Glutamatergic neuron (in vitro differentiated cells): ENCODE data around the gene ABCA3. TPM values are rescaled to one million over a fixed set of nuclear protein-coding genes. Genes with fewer than 3 reads are reported as not detected.

Experiments
- DNase-seq: peaks from one replicate; pipeline ENCODE4 v3.0.0; 2022
- H3K27ac Mint-ChIP-seq: one replicate; pipeline ENCODE4 v1.8.0; 2020; ENCODE audit warnings: mild to moderate bottlenecking, mixed read lengths, inconsistent platforms; ENCODE audit not compliant: unreplicated experiment
- H3K27me3 Mint-ChIP-seq: one replicate; pipeline ENCODE4 v1.8.0; 2020; ENCODE audit warnings: mild to moderate bottlenecking, moderate library complexity, mixed read lengths, inconsistent platforms; ENCODE audit not compliant: unreplicated experiment
- H3K36me3 Mint-ChIP-seq: one replicate; pipeline ENCODE4 v1.8.0; 2020; ENCODE audit warnings: mild to moderate bottlenecking, mixed read lengths, inconsistent platforms; ENCODE audit not compliant: unreplicated experiment
- H3K4me1 Mint-ChIP-seq: one replicate; pipeline ENCODE4 v1.8.0; 2020; ENCODE audit warnings: mild to moderate bottlenecking, low read depth, mixed read lengths, inconsistent platforms; ENCODE audit not compliant: unreplicated experiment
- H3K4me3 Mint-ChIP-seq: one replicate; pipeline ENCODE4 v1.8.0; 2020; ENCODE audit warnings: mild to moderate bottlenecking, mixed read lengths, inconsistent platforms; ENCODE audit not compliant: unreplicated experiment
- H3K9me3 Mint-ChIP-seq: one replicate; pipeline ENCODE4 v1.8.0; 2020; ENCODE audit warnings: mild to moderate bottlenecking, moderate library complexity, mixed read lengths, inconsistent platforms; ENCODE audit not compliant: unreplicated experiment
- CTCF ChIP-seq: fragments of 200-600 bp; sonication (generic); IDR thresholded peaks from one replicate; pipeline ENCODE4 v1.5.0; 2021; ENCODE audit not compliant: partially characterized antibody, unreplicated experiment
- total RNA-seq: library from RNA; stranded (reverse); fragmentation: NEBNext Ultra II Directional; extraction: Animal tissue kit (Norgen Biotek cat#: 25700); gene quantifications from one replicate; pipeline ENCODE4 v1.2.1, GENCODE V29; 2021; ENCODE audit not compliant: unreplicated experiment

ABCA3 gene
- total RNA-seq, 1 donor from 2014 or later = 110 TPM

GRCh38 chr16:2230376-2230775 lies 110.2 kb downstream of the ABCA3 start:
- Mint-ChIP-seq H3K4me1 (peaks cover 3% of the 10 kb centered on the region), H3K9me3 (peaks cover 6% of the 10 kb centered on the region), H3K27me3 (peaks cover 6% of the 10 kb centered on the region), H3K4me3 (no peak overlapping the region), H3K36me3 (no peaks in the 10 kb centered on the region), H3K27ac (peak overlapping the region; percentile 77)
- no peak for DNase-seq
- no peak for TF ChIP-seq CTCF

GRCh38 chr16:2229632-2230250 lies 110.8 kb downstream of the ABCA3 start:
- TF ChIP-seq CTCF = no peak
- peaks cover 3% of the 10 kb centered on the region for H3K4me1 Mint-ChIP-seq
- peaks cover 5% of the 10 kb centered on the region for H3K27me3 Mint-ChIP-seq
- DNase-seq = no peak
- no peaks in the 10 kb centered on the region for H3K36me3 Mint-ChIP-seq
- H3K4me3 Mint-ChIP-seq = no peak overlapping the region
- H3K27ac Mint-ChIP-seq = peak overlapping the region; percentile 77
- peaks cover 6% of the 10 kb centered on the region for H3K9me3 Mint-ChIP-seq

- H3K36me3 Mint-ChIP-seq = no peaks in the 10 kb centered on the region
- peaks cover 8% of the 10 kb centered on the region for H3K27me3 Mint-ChIP-seq
- H3K27ac Mint-ChIP-seq = no peak overlapping the region
- peaks cover 3% of the 10 kb centered on the region for H3K4me1 Mint-ChIP-seq
- peaks cover 9% of the 10 kb centered on the region for H3K9me3 Mint-ChIP-seq
- H3K4me3 Mint-ChIP-seq = no peak overlapping the region
- TF ChIP-seq CTCF = no peak
- no peak for DNase-seq
Measured at GRCh38 chr16:2229091-2229490, 111.4 kb downstream of the ABCA3 start.

- peak; percentile 72 for DNase-seq
- Mint-ChIP-seq H3K27me3 (peaks cover 9% of the 10 kb centered on the region), H3K36me3 (no peaks in the 10 kb centered on the region), H3K4me1 (peaks cover 3% of the 10 kb centered on the region), H3K27ac (peak overlapping the region; percentile 81), H3K4me3 (peak overlapping the region; percentile 57), H3K9me3 (peaks cover 7% of the 10 kb centered on the region)
- no peak for TF ChIP-seq CTCF
Measured at GRCh38 chr16:2228161-2228824, 112.2 kb downstream of the ABCA3 start.

GRCh38 chr16:2226918-2227317 lies 113.6 kb downstream of the ABCA3 start:
- no peaks in the 10 kb centered on the region for H3K36me3 Mint-ChIP-seq
- peaks cover 9% of the 10 kb centered on the region for H3K27me3 Mint-ChIP-seq
- H3K27ac Mint-ChIP-seq = no peak overlapping the region
- H3K4me3 Mint-ChIP-seq = no peak overlapping the region
- DNase-seq = no peak
- peaks cover 7% of the 10 kb centered on the region for H3K9me3 Mint-ChIP-seq
- no peak for TF ChIP-seq CTCF
- H3K4me1 Mint-ChIP-seq = peaks cover 3% of the 10 kb centered on the region
